ENCODE data around the gene PIAS1.
"Not testable (repeated sequence)": the region's sequence is repeated elsewhere in the genome, so short reads cannot be mapped to it uniquely, and the experiment has no call there.

The PIAS1 gene

DNA sequence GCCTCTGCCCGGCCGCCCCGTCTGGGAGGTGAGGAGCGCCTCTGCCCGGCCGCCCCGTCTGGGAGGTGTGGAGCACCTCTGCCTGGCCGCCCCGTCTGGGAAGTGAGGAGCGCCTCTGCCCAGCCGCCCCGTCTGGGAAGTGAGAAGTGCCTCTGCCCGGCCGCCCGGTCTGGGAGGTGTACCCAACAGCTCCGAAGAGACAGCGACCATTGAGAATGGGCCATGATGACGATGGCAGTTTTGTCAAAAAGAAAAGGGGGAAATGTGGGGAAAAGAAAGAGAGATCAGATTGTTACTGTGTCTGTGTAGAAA, 168.3 kb downstream of the PIAS1 start:
- not testable (repeated sequence) for DNase-seq

DNA sequence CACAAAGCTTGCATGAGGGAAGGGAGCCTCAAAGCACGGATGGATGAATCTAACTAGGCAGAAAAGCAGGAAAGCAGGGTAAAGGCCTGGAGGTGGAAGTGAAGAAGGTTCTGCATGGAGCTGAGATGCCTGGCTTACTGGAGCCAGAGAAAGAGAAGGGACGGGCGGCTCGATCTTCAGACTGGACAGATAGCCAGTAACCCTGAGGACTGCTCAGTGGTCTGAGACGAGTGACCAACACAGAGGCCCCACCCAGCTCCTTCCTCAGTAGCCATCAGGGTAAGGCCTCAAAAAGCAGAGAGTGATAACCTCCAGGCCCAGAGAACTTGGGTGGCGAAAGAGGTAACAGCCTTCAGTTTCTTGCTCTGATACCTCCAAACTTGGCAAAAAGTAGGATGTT, 169.1 kb downstream of the PIAS1 start:
- no peak for DNase-seq

DNA sequence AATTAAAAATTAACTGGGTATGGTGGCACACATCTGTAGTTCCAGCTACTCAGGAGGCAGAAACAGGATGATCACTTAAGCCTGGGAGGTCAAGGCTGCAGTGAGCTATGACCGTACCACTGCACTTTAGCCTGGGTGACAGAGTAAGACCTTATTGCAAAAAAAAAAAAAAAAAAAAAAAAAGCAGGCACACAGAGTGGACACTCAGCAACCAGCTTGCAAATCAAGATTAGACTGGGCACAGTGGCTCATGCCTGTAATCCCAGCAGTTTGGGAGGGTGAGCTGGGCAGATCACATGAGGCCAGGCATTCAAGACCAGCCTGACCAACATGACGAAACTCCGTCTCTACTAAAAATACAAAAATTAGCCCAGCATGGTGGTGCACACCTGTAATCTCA, 170.0 kb downstream of the PIAS1 start:
- no peak for DNase-seq

DNA sequence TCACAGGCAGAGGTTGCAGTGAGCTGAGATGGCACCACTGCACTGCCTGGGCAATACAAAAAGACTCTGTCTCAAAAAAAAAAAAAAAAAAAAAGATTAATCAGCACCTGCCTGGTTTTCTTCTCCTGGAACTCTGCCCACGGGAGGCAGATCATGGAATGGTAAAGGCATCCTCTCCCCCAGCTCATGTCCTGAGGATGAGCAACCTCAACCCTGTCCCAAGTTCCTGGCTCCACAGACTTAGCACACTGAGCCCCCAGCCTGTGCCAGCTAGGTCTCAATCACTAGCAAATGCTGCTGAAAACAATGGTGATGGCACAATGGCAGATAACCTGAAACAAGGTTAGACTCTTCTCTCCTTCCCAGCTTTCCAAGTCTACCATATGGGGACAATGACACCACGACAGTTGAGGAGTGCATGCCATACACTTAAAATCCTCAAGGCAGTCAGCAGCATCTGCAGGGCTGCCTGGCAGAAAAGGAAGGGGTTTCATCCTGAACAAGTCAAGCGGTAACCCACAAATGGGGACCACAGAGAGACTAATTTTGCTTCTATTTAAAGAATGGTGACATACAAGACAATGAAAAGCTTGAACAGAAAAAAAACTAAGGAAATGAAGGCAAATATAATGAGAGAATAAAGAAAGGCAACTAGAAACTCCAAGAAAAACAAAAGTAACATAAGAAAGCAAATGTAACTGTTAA, 170.6 kb downstream of the PIAS1 start:
- no peak for DNase-seq

DNA sequence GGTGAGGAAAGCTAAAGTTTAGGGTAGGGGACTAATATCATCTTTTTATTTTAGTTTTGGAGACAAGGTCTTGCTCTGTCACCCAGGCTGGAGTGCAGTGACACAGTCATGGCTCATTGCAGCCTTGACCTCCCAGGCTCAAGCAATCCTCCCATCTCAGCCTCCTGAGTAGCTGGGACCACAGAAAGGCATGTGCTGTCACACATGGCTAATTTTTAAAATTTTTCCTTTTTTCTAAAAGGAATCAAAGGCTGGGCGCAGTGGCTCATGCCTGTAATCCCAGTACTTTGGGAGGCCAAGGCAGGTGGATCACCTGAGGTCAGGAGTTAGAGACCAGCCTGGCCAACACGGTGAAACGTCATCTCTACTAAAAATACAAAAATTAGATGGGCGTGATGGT, 171.3 kb downstream of the PIAS1 start:
- not testable (repeated sequence) for DNase-seq

DNA sequence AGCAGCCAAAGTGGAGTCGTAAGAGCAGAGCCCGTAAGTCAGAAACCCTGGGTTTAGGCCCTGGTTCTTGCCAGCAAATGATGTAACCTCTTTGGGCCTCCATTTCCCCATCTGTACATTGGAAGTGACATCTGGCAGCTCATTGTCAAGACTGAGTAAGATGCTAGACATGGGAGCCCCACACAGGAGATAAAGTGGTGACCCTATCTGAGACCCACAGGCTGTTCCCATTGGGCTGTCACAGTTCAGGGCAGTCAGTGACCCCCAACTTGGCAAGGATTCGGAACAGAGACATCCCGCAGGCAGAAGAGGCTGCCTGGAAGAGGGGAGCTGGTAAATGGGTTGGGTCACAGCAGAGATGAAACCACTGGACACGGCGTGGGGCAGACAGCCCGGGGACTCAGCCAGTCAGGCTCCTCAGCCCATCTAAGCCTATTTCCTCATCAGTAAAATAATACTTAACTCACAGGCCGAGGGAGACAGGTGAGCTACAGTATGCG, 173.6 kb downstream of the PIAS1 start:
- no peak for DNase-seq

DNA sequence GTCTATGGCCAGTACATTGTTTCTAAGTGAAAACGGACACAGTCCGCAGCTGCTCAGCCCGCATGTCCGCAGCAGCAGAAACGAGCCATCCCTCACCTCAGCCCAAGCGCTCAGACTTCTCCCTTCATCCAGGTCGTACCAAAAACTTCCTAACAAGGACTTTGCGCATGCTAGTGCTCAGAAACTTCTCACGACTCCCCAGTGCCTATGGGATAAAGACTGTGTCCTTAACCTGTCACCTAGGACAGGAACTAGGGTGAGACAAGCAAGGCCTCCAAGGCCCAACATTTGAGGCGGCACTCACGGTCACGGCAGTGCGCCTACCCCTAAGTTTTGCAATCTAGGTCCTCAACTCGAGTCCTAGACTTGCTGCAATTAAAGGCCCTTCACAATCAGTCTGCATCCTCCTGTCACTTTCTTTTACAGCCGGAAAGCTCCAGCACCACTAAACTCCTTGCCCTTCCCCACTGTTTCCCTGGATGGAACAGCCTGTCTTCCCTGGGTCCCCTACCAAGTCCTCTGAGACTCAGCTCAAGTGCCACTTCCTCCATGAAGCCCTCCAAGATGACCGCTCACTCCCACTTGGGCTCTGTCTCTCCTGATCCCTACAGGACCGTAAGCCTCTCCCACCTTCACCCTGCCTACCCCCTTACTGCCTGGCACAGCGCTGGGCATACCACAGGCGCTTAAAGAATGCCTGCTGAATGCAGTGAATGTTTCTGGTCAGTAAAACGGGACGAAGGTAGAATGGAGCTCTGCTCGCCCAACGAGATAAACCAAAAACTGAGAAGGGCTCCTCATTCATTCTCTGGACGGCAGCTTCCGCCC, 174.2 kb downstream of the PIAS1 start:
- no peak for DNase-seq

DNA sequence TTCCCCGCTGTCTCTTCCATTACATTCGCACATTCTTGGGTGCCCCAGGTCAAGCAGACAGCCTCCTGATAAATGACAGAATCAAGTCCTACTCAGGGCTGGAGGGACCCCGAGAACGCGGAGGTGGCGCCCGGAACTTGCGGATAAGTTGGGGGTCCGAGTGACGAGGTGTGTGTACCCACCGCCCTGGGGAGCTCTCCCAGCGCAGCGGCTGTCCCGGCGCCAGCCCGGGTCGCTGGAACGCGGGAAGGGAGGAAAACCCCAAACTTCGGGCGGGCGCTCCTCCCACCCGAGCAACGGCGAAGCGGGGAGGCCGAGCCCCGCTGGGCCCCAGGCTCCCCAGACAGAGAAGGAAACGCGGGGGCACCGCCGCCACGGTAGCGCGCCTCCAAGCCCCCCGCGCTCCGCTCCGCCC, 174.9 kb downstream of the PIAS1 start:
- no peak for DNase-seq

DNA sequence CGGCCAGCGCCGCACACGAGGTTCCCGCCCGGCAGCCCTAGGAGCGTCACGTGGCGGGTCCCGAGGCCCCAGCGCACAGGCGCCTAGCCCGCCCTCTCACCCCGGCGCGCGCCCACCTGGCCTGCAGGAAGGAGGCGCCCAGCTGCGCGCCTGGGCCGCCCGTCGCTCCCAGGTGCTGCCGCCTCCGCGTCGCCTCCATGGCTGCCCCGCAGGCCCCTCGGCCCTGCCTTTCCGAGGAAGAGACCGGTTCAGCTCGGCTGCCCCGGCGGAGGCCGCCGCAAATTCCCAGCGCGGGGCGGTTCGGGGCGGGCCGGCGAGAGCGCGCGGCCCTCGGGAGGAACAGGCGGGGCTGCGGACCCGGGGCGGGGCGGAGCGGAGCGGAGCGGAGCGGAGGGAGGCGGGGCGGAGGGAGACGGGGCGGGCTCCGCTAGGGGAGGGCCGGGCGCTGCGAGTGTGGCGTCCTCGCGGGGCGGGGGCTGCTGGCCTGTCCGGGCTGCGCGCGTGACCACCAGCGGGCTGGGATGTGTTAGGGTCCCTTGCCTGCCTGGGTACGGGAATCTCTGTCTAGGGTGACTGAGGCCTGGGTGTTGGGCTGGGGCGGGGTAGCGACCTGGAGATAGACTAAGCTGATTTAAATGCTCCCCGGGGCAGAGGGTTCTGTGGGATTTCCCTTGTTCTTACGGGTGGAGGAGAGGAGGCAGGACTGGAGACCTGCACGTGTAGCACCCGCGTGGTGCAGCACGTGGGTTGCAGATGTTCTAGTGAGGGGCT, 175.5 kb downstream of the PIAS1 start, which contains the start of gene CLN6:
Gene CLN6, minus strand, starts transcription at position 343 of the 771 bp plus-strand sequence. Its CDS starts 144 bp downstream, at position 199.
- DNase-seq = no peak

DNA sequence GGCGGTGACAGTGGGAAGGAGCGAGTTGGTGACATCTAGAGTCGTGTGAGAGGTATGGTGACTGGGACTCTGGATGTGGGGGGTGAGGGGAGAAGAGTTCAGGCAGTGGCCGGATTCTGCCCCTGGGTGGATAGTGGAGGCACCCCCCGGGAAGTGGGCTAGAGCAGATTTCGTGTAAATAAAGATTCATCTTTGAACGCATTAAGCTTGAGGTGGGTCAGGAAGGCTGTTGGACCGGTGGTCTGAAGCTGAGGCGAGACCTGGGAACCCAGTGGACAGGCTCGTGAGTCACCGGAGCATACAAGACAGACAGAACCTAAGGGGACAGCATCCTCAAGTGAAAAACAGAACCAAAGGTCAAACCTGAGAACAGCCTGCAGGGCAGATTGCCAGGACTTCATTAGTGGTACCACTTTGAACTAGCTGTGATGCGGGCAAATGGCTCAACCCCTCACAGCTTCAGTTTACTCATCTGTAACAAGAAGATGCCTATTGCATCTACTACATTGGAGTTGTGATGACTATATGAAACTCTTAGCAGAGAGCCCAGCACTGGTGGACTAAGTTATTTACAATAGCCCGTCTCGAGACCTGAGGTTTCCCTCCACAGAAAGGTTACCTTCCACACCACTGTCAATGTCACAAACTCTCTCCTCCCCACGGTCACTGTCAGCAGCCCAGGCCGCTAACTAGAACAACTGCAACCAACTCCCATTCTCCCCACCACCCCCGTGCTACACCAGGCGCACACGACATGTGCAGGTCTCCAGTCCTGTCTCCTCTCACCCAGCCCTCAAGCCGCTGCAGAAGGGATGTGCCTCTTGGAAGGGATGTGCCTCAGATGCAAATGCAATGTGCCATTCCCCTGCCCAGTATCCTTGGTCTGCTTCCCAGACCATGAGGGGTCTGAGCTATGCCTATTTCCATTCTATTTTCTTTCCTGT, 176.3 kb downstream of the PIAS1 start:
- DNase-seq = no peak

DNA sequence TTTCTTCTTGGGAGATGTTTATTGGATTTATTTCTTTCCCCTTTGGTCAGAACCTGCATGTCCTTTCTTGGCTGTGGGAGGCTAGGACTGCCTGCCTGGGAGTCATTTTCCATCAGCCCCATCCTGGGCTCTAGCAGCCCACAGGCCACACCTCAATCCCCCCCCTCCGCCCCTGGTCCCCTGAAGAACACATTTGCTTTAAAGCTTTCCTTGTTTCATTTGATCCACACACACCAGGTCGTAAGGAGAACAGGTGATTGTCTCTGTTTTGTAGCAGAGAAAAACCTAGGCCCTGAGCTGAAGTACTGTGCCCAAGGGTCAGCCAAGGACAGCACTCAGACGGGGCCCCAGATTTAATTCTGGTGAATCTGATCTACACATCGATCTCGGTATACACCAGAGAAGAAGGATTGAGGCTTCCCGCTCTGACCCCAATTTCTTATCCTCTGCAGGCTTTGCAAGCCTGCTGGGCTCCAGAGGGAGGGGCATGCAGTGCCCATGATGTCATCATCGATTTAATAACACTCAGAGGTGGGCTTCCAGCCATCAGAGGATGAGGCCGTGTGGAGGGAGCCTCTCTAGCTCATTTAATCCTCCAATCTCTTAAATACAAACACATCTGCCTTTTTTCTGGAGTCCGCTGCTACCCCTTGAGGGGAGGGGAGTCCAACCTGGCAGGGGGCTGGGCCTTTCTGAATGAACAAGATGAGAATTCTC, 177.1 kb downstream of the PIAS1 start:
- no peak for DNase-seq

DNA sequence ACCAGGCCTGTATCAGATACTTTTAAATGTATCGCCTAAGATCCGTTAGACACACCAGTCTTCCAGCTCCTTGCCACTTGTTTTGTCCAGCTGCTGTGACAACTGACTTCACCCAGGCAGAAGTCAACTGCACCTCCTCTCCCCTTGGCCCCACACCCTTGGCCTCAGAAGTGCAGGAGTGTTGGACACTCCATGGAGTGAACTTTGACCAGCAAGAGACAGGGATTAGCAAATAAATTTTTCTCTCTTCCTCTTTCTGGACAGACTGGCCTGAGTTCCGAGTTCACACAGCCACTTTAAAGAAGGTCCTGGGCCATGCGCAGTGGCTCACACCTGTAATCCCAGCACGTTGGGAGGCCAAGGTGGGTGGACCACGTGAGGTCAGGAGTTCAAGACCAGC, 178.3 kb downstream of the PIAS1 start:
- DNase-seq = no peak

DNA sequence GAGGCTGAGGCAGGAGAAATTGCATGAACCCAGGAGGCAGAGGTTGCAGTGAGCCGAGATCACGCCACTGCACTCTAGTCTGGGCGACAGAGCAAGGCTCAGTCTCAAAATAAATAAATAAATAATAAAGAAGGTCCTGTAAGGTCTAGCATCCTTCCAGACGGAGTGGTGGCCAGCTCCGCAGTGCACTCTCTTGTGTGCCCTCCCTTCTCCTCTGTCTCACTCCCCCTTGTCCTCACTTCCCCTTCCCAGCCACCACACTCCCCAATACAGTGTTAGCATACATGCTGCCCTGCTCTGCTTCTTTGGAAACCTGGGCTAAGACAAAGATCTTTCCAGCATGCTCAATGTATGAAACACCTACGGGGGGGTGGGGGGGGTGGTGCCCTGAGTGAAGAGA, 178.8 kb downstream of the PIAS1 start:
- DNase-seq = no peak

DNA sequence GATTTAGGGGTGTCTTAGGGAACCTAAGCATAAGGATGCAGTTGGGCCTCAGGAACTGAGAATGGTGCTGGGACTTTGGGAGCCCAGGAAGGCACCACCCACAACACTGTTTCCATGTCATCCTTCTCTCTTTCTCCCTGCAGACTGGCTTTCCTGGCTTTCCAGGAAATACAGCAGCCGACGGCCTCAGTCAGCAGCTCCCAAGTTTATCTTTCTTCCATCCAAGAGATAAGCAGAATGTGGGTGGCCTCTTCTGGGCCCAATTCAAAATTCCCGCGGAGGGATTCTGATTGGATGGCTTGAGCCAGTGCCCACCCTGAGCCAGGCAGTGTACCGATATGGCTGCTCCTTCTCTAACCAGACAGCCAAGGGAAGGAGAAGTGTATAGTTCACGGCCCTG, 179.9 kb downstream of the PIAS1 start:
- DNase-seq = no peak

DNA sequence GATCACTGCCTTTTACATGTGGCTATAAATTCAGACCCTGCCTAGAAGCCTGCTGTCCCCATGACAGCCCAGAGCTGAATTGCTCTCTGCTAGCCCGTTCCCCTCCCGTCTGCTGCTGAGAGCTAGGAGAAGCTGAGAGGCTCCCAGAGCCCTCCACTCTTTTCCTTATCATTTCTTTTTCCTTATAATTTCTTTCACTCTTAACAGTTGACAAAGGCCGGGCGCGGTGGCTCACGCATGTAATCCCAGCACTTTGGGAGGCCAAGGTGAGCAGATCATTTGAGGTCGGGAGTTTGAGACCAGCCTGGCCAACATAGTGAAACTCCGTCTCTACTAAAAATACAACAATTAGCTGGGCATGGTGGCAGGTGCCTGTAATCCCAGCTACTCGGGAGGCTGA, 180.4 kb downstream of the PIAS1 start:
- not testable (repeated sequence) for DNase-seq

DNA sequence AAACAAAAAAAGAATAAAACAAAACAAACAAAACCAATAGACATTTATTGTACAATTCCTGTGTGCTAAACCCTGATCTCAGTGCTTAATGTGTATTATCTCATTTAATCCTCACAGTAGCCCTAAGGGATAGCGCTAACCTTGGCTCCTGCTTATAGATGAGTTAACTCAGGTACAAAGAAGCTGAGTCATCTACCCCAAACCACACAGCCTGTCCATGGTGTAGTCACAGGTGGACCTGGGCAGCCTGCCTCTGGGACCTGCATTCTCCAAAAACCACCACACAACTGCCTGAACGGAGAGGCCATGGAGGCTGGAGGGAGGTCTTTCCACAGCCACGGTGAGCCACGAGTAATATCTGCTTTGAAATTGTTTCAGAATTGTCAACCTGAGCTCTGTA, 180.9 kb downstream of the PIAS1 start:
- no peak for DNase-seq

DNA sequence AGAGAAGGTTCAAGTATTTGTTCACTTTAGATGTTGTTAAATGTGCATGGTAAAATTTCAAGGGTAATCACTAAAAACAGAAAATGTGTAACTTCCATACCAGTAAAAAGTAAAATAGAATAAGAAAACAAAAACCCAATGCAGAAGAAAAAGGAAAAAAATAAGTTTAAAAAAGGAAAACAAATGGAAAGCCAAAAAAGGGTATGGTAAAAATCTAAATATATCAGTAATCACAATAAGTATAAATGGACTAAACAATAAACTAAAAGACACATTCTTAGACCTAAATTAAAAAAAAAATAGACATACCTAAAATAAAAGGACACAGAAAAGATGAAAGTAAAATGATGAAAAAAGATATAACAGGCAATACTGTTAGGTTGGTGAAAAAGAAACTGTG, 184.9 kb downstream of the PIAS1 start:
- no peak for DNase-seq

DNA sequence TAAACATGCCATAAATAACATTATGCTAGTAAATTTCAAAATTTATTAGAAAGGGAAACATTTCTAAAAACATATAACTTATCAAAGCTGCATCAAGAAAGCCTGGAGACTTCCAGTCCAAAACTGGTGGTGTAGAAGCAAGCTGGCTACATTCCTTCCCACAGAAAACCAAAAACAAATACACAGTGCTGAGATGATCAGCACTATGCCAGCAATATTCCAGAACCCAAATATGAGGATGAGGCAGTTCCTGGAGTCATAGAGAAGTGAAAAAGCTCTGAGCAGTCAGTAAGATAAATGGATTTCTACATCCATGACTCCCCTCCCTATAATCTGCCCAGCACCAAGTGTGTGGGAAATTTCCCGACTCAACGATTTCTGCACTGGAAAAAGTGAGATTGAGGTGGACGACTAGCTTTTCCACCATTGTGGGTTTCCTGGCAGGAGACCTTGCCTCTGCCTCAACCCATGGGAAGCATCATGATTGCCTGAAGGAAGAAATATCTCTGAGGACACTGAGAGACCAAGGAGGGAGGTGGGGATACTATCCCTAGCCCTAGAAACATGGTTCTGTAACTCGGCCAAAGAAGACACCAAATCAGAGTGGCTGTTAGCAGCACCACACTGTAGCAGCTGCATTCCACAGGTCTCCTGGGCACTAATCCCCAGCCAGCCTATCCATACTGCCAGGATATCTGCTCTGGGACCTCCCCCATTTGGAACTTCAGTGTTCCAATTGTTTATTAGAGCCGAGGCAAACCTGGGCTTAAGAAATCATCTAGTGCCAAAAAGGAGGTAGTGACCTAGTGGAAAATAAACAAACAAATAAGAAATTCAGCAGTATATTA, 187.2 kb downstream of the PIAS1 start:
- DNase-seq = no peak
